Endothelial cell (in vitro differentiated cells): ENCODE measurements around the gene GABPB1. TPM values are rescaled to one million over a fixed set of nuclear protein-coding genes. Genes with fewer than 3 reads are reported as not detected.

Experiments used
- DNase-seq: peaks from one replicate; pipeline ENCODE4 v3.0.0; 2021; ENCODE audit warnings: low spot score
- H3K27ac Mint-ChIP-seq: one replicate; pipeline ENCODE4 v1.8.0; 2021; ENCODE audit warnings: mixed read lengths, inconsistent platforms; ENCODE audit not compliant: unreplicated experiment
- H3K27me3 Mint-ChIP-seq: one replicate; pipeline ENCODE4 v1.8.0; 2021; ENCODE audit warnings: mild to moderate bottlenecking, moderate library complexity, mixed read lengths, inconsistent platforms; ENCODE audit not compliant: unreplicated experiment
- H3K36me3 Mint-ChIP-seq: one replicate; pipeline ENCODE4 v1.8.0; 2021; ENCODE audit warnings: mild to moderate bottlenecking, low read depth, mixed read lengths, inconsistent platforms; ENCODE audit not compliant: unreplicated experiment
- H3K4me1 Mint-ChIP-seq: one replicate; pipeline ENCODE4 v1.8.0; 2021; ENCODE audit warnings: mild to moderate bottlenecking, mixed read lengths, inconsistent platforms; ENCODE audit not compliant: unreplicated experiment
- H3K4me3 Mint-ChIP-seq: one replicate; pipeline ENCODE4 v1.8.0; 2021; ENCODE audit warnings: mild to moderate bottlenecking, mixed read lengths, inconsistent platforms; ENCODE audit not compliant: unreplicated experiment
- H3K9me3 Mint-ChIP-seq: one replicate; pipeline ENCODE4 v1.8.0; 2021; ENCODE audit warnings: mixed read lengths, inconsistent platforms; ENCODE audit not compliant: unreplicated experiment
- CTCF ChIP-seq: fragments of 200-600 bp; sonication (generic); IDR thresholded peaks from one replicate; pipeline ENCODE4 v1.5.0; 2021; ENCODE audit warnings: antibody characterized with exemption; ENCODE audit not compliant: unreplicated experiment
- total RNA-seq: library from RNA; stranded (reverse); fragmentation: NEBNext Ultra II Directional; extraction: Animal tissue kit (Norgen Biotek cat#: 25700); gene quantifications from one replicate; pipeline ENCODE4 v1.2.1, GENCODE V29; 2021; ENCODE audit not compliant: unreplicated experiment

GABPB1 gene
- total RNA-seq, 1 donor from 2014 or later = 58.5 TPM

DNA sequence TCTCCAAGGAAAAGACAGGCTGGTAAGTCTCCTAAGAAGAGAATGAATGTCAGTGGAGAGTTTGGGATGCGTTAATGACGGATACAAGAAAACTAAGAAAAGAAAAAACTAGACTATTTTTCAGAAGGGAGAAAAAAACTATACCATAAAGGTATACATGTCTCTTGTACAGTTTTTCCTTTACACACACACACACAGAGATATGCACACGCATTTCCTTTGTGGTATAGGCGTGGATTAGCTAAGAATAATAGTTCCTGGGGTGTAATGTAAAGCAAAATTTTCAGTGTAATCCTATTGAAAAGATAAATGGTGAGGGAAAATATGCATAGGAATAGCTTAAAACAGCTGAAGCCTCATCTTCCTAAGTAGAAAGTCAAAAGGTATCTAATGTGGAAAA lies 36.3 kb downstream of the GABPB1 start:
- H3K36me3 Mint-ChIP-seq = no peaks in the 10 kb centered on the region
- DNase-seq = no peak
- H3K4me1 Mint-ChIP-seq = no peaks in the 10 kb centered on the region
- no peak for TF ChIP-seq CTCF
- H3K9me3 Mint-ChIP-seq = no peaks in the 10 kb centered on the region
- H3K4me3 Mint-ChIP-seq = no peak overlapping the region
- no peak overlapping the region for H3K27ac Mint-ChIP-seq
- no peaks in the 10 kb centered on the region for H3K27me3 Mint-ChIP-seq

GRCh38 chr15:50315814-50316630 lies 39.0 kb downstream of the GABPB1 start:
- H3K4me1 Mint-ChIP-seq = no peaks in the 10 kb centered on the region
- no peaks in the 10 kb centered on the region for H3K27me3 Mint-ChIP-seq
- no peaks in the 10 kb centered on the region for H3K9me3 Mint-ChIP-seq
- no peak for DNase-seq
- no peak overlapping the region for H3K27ac Mint-ChIP-seq
- TF ChIP-seq CTCF = peak; percentile 91
- H3K36me3 Mint-ChIP-seq = no peaks in the 10 kb centered on the region
- no peak overlapping the region for H3K4me3 Mint-ChIP-seq

- Mint-ChIP-seq H3K27ac (no peak overlapping the region), H3K4me1 (no peaks in the 10 kb centered on the region), H3K9me3 (peaks cover 5% of the 10 kb centered on the region), H3K4me3 (no peak overlapping the region), H3K36me3 (peaks cover 16% of the 10 kb centered on the region), H3K27me3 (no peaks in the 10 kb centered on the region)
- no peak for TF ChIP-seq CTCF
- no peak for DNase-seq
These were observed 42.4 kb downstream of the GABPB1 start for GRCh38 chr15:50312636-50313035.

- Mint-ChIP-seq H3K4me3 (peak overlapping the region; percentile 82), H3K36me3 (peaks cover 33% of the 10 kb centered on the region), H3K27ac (no peak overlapping the region), H3K4me1 (no peaks in the 10 kb centered on the region), H3K27me3 (no peaks in the 10 kb centered on the region), H3K9me3 (peaks cover 5% of the 10 kb centered on the region)
- DNase-seq = no peak
- TF ChIP-seq CTCF = no peak
These were observed 47.2 kb downstream of the GABPB1 start for GRCh38 chr15:50307799-50308198.

DNA sequence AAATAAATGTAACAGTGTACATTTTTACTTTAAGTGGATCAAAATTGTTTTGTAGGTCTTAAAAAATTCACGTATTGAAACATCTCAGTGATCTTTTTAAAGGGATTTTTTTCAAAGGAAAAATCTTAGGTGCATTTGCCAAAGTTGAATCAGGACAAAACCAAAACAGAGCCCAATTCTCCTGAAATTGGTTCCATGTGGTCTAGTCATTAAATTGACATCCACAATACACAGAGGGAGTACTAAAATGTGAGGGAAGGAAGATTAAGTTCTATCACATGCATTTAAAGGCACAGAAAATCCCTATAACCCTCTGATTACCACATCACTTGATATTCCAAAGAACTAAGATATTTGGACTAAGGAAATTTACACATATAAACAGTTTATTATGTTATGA lies 50.2 kb downstream of the GABPB1 start:
- Mint-ChIP-seq H3K27me3 (no peaks in the 10 kb centered on the region), H3K4me1 (no peaks in the 10 kb centered on the region), H3K36me3 (peaks cover 33% of the 10 kb centered on the region), H3K27ac (no peak overlapping the region), H3K4me3 (no peak overlapping the region), H3K9me3 (peaks cover 5% of the 10 kb centered on the region)
- DNase-seq = no peak
- no peak for TF ChIP-seq CTCF
